ENCODE data around the gene PRF1. TPM values are rescaled to one million over a fixed set of nuclear protein-coding genes. Genes with fewer than 3 reads are reported as not detected.

PRF1 gene
- total and polyA plus RNA-seq, 7 experiments from 2014 or later, result 8.1 to 198 (median 27.6) TPM

- DNase-seq (peak in 1 of 9 donors; percentile 17), ATAC-seq (no peak)
- Histone ChIP-seq H3K9me3 (ENCODE audit: control insufficient read depth in 2 of 3, low read length in 3 of 3) (no peaks in the 10 kb centered on the region), H3K36me3 (ENCODE audit: control insufficient read depth in 2 of 3, insufficient read depth in 3 of 3, low read length in 3 of 3) (peaks cover 0 to 27% (median 14%) of the 10 kb centered on the region in 3 experiments), H3K4me1 (ENCODE audit: control insufficient read depth in 2 of 2, insufficient read depth in 2 of 2, low read length in 2 of 2) (peaks cover 21 to 38% of the 10 kb centered on the region in 2 donors), H3K27me3 (ENCODE audit: control insufficient read depth in 2 of 2, insufficient read depth in 2 of 2, low read length in 2 of 2) (no peaks in the 10 kb centered on the region), H3K4me3 (ENCODE audit: low read length) (no peak overlapping the region), H3K27ac (ENCODE audit: low read depth, low read length) (no peak overlapping the region)
- CTCF ChIA-PET, result no interaction called here
- Mint-ChIP-seq H3K27ac (no peak overlapping the region), H3K36me3 (peaks cover 4 to 33% (median 24%) of the 10 kb centered on the region in 5 donors), H3K4me1 (peaks cover 20 to 66% (median 40%) of the 10 kb centered on the region in 7 donors), H3K4me3 (peak overlapping the region in 1 of 10 donors; percentile 72), H3K27me3 (no peaks in the 10 kb centered on the region), H3K9me3 (no peaks in the 10 kb centered on the region)
- POLR2A ChIA-PET, result no interaction called here
- intact Hi-C loops (cut with micrococcal nuclease), result no loop called here
Measured at GRCh38 chr10:70597856-70598815, 4.4 kb downstream of the PRF1 start.

GRCh38 chr10:70596860-70597809 is 5.4 kb downstream of the PRF1 start:
- H3K4me1 ChIP-seq (ENCODE audit: control insufficient read depth in 2 of 2, insufficient read depth in 2 of 2, low read length in 2 of 2), result peaks cover 14 to 36% of the 10 kb centered on the region in 2 donors
- no peak for DNase-seq

GRCh38 chr10:70596110-70596798 is 6.3 kb downstream of the PRF1 start:
- H3K4me3 ChIP-seq (ENCODE audit: low read length), result no peak overlapping the region

More at GRCh38 chr10:70596860-70597809, 5.4 kb downstream of the PRF1 start:
- Mint-ChIP-seq H3K9me3 (no peaks in the 10 kb centered on the region), H3K27ac (peak overlapping the region in 2 of 9 donors; percentile 18 to 27), H3K27me3 (peaks cover 0 to 2% (median 0%) of the 10 kb centered on the region in 5 donors), H3K4me3 (peak overlapping the region in 1 of 10 donors; percentile 72), H3K4me1 (peaks cover 19 to 61% (median 30%) of the 10 kb centered on the region in 7 donors), H3K36me3 (peaks cover 4 to 33% (median 24%) of the 10 kb centered on the region in 5 donors)
- H3K27ac ChIP-seq (ENCODE audit: low read depth, low read length), result no peak overlapping the region
- no peaks in the 10 kb centered on the region for H3K27me3 ChIP-seq (ENCODE audit: control insufficient read depth in 2 of 2, insufficient read depth in 2 of 2, low read length in 2 of 2)
- H3K9me3 ChIP-seq (ENCODE audit: control insufficient read depth in 2 of 3, low read length in 3 of 3), result no peaks in the 10 kb centered on the region
- H3K4me3 ChIP-seq (ENCODE audit: low read length), result no peak overlapping the region
- intact Hi-C loops (cut with micrococcal nuclease), result no loop called here
- ChIA-PET POLR2A (no interaction called here), CTCF (no interaction called here)
- peaks cover 0 to 27% (median 14%) of the 10 kb centered on the region in 3 experiments for H3K36me3 ChIP-seq (ENCODE audit: control insufficient read depth in 2 of 3, insufficient read depth in 3 of 3, low read length in 3 of 3)
- ATAC-seq, result no peak

DNA sequence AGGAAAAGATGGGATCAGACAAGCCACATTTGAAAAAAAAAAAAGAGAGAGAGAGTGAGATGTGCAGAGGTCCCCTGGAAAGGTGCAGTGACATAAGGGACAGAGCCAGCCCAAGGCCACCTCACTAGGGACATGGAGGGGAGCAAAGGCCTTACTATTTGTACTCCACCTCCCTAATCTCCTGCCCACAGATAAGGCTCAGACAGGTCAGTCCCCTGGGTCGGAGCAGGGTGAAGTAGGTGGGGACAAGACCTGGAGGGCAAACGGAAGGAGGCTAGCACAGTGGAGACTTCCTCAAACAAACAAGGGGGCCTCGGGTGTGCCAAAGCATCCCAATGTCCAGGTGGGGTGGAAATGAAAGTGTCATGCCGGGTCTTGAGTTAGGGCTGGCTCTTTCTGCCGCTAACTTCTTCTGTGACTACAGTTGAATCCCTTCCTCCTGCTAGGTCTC is 7.0 kb downstream of the PRF1 start:
- Histone ChIP-seq H3K27ac (ENCODE audit: low read depth, low read length) (no peak overlapping the region), H3K27me3 (ENCODE audit: control insufficient read depth in 2 of 2, insufficient read depth in 2 of 2, low read length in 2 of 2) (no peaks in the 10 kb centered on the region), H3K9me3 (ENCODE audit: control insufficient read depth in 2 of 3, low read length in 3 of 3) (no peaks in the 10 kb centered on the region), H3K36me3 (ENCODE audit: control insufficient read depth in 2 of 3, insufficient read depth in 3 of 3, low read length in 3 of 3) (peaks cover 0 to 27% (median 14%) of the 10 kb centered on the region in 3 experiments), H3K4me3 (ENCODE audit: low read length) (no peak overlapping the region), H3K4me1 (ENCODE audit: control insufficient read depth in 2 of 2, insufficient read depth in 2 of 2, low read length in 2 of 2) (peaks cover 0 to 31% of the 10 kb centered on the region in 2 donors)
- POLR2A ChIA-PET, result no interaction called here
- Mint-ChIP-seq H3K27me3 (peaks cover 0 to 2% (median 0%) of the 10 kb centered on the region in 5 donors), H3K27ac (peak overlapping the region in 2 of 9 donors; percentile 56 to 69), H3K9me3 (no peaks in the 10 kb centered on the region), H3K36me3 (peaks cover 4 to 33% (median 24%) of the 10 kb centered on the region in 5 donors), H3K4me1 (peaks cover 12 to 52% (median 20%) of the 10 kb centered on the region in 7 donors), H3K4me3 (peak overlapping the region in 2 of 10 donors; percentile 19 to 64)
- no peak for ATAC-seq
- DNase-seq, result peak in 1 of 9 donors; percentile 13
- intact Hi-C loops (cut with micrococcal nuclease), result no loop called here
- CTCF ChIA-PET, result interaction anchor here (0.6 kb wide), 1 partner anchor 1090 kb away, joined by 3 read pairs; no protein-coding TSS in a partner anchor

More at GRCh38 chr10:70596110-70596798, 6.3 kb downstream of the PRF1 start:
- Mint-ChIP-seq H3K9me3 (no peaks in the 10 kb centered on the region), H3K27ac (no peak overlapping the region), H3K27me3 (peaks cover 0 to 2% (median 0%) of the 10 kb centered on the region in 5 donors), H3K36me3 (peaks cover 4 to 33% (median 24%) of the 10 kb centered on the region in 5 donors), H3K4me1 (peaks cover 14 to 54% (median 22%) of the 10 kb centered on the region in 7 donors), H3K4me3 (no peak overlapping the region)
- Histone ChIP-seq H3K36me3 (ENCODE audit: control insufficient read depth in 2 of 3, insufficient read depth in 3 of 3, low read length in 3 of 3) (peaks cover 0 to 27% (median 14%) of the 10 kb centered on the region in 3 experiments), H3K4me1 (ENCODE audit: control insufficient read depth in 2 of 2, insufficient read depth in 2 of 2, low read length in 2 of 2) (peaks cover 6 to 35% of the 10 kb centered on the region in 2 donors), H3K27me3 (ENCODE audit: control insufficient read depth in 2 of 2, insufficient read depth in 2 of 2, low read length in 2 of 2) (no peaks in the 10 kb centered on the region), H3K9me3 (ENCODE audit: control insufficient read depth in 2 of 3, low read length in 3 of 3) (no peaks in the 10 kb centered on the region), H3K27ac (ENCODE audit: low read depth, low read length) (no peak overlapping the region)
- ATAC-seq, result no peak
- POLR2A ChIA-PET, result no interaction called here
- CTCF ChIA-PET, result interaction anchor here (0.5 to 0.6 kb wide), 2 partner anchors 40 to 1091 kb away, joined by 3 read pairs; no protein-coding TSS in a partner anchor
- DNase-seq, result no peak
- intact Hi-C loops (cut with micrococcal nuclease), result no loop called here

DNA sequence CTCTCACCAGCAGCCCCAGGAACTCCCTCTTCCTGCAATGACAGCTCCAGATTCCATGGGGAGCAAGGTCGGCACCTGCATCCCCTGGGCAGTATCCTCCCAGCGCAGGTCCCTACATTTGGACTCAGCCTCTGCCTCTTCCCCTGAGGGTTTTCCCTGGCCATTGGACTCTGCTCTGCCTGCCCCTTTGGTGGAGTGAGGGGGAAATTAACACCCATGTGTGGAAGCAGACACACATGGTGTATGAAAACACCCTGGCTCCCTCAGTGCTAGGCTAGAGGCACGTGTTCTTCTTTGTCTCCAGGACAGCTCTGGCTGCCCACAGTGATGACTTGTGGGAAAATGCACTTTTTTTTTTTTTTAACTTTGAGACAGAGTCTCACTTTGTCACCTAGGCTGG is 8.4 kb downstream of the PRF1 start:
- H3K27ac ChIP-seq (ENCODE audit: low read depth, low read length), result no peak overlapping the region
- H3K27me3 ChIP-seq (ENCODE audit: control insufficient read depth in 2 of 2, insufficient read depth in 2 of 2, low read length in 2 of 2), result no peaks in the 10 kb centered on the region
- POLR2A ChIA-PET, result no interaction called here
- peaks cover 0 to 27% (median 14%) of the 10 kb centered on the region in 3 experiments for H3K36me3 ChIP-seq (ENCODE audit: control insufficient read depth in 2 of 3, insufficient read depth in 3 of 3, low read length in 3 of 3)
- DNase-seq (peak in 1 of 9 donors; percentile 8), ATAC-seq (peak; percentile 47)
- H3K36me3 Mint-ChIP-seq, result peaks cover 7 to 27% (median 20%) of the 10 kb centered on the region in 5 donors
- intact Hi-C loops (cut with micrococcal nuclease), result no loop called here
- H3K27me3 Mint-ChIP-seq, result peaks cover 0 to 7% (median 0%) of the 10 kb centered on the region in 5 donors
- peaks cover 4 to 42% (median 18%) of the 10 kb centered on the region in 7 donors for H3K4me1 Mint-ChIP-seq
- peaks cover 0 to 27% of the 10 kb centered on the region in 2 donors for H3K4me1 ChIP-seq (ENCODE audit: control insufficient read depth in 2 of 2, insufficient read depth in 2 of 2, low read length in 2 of 2)
- no peak overlapping the region for H3K27ac Mint-ChIP-seq
- no peaks in the 10 kb centered on the region for H3K9me3 ChIP-seq (ENCODE audit: control insufficient read depth in 2 of 3, low read length in 3 of 3)
- H3K4me3 Mint-ChIP-seq, result no peak overlapping the region
- CTCF ChIA-PET, result no interaction called here
- no peak overlapping the region for H3K4me3 ChIP-seq (ENCODE audit: low read length)
- H3K9me3 Mint-ChIP-seq, result peaks cover 0 to 2% (median 0%) of the 10 kb centered on the region in 11 donors

Data from naive thymus-derived CD4-positive, alpha-beta T cell (primary cell).